ENCODE results near the gene TENT5D. TPM values are rescaled to one million over a fixed set of nuclear protein-coding genes. Genes with fewer than 3 reads are reported as not detected.
"Not testable (repeated sequence)": the region's sequence is repeated elsewhere in the genome, so short reads cannot be mapped to it uniquely, and the experiment has no call there.

Gene TENT5D
- polyA plus RNA-seq (2012; ENCODE audit: missing spikeins): not detected

DNA sequence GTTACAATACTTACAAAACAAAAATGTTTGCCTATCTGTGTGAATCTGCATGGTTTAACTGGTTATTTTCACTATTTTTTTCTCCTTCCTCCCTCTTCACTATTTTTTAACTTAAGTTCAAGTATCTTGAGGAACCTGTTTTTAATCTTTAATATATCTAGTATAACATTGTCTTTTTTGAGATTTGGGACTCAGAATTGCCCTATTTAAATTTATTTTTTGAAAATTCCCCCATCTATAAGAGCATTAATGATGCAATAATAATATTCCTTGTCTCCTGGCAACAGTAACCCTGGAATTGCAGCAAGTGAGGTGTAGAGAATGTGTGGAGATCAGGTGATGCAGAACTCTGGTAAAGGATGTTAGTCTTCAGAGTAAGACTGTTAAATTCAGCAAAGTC is at the start of gene TENT5D:
Gene TENT5D (plus strand): TSS at position 301 of the 400 bp plus-strand sequence. CDS start 22,093 bp downstream, outside the sequence.
- FAIRE-seq: no peak
- DNase-seq (ENCODE audit: insufficient read length): no peak
- TF ChIP-seq TAF1 (IDR thresholded peaks at IDR 0.05; ENCODE audit: borderline replicate concordance, low read depth, low read length) (no peak), POLR2AphosphoS5 (IDR thresholded peaks at IDR 0.05; ENCODE audit: low read depth, low read length) (no peak), POLR2A (IDR thresholded peaks at IDR 0.05; ENCODE audit: low read depth, low read length) (no peak)

DNA sequence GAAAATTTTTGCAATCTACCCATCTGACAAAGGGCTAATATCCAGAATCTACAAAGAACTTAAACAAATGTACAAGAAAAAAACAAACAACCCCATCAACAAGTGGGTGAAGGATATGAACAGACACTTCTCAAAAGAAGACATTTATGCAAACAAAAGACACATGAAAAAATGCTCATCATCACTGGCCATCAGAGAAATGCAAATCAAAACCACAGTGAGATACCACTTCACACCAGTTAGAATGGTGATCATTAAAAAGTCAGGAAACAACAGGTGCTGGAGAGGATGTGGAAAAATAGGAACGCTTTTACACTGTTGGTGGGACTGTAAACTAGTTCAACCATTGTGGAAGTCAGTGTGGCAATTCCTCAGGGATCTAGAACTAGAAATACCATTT is 34.6 kb upstream of the TENT5D start:
- DNase-seq (ENCODE audit: insufficient read length); FAIRE-seq: not testable (repeated sequence)

DNA sequence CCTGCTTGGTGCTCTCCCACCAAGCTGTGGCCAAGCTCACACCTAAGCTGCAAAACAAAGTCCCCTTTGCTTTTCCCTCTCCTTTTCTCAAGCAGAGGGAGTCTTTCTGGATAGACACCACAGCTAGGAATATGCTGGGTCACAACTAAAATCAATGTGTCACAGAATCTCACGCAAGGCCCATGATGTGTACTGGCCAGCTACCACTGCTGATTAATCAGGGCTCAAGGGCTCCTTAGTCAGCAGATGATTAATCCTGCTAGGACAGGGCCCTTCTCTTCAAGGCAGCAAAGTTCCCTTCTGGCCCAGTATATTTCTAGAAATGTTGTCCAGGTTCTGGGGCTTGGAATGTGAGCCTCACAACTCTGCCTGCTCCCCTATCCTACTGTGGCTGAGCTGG is 32.0 kb upstream of the TENT5D start:
- DNase-seq (ENCODE audit: insufficient read length) (no peak), FAIRE-seq (no peak)
- TF ChIP-seq POLR2AphosphoS5 (IDR thresholded peaks at IDR 0.05; ENCODE audit: low read depth, low read length) (no peak), POLR2A (IDR thresholded peaks at IDR 0.05; ENCODE audit: low read depth, low read length) (no peak), TAF1 (IDR thresholded peaks at IDR 0.05; ENCODE audit: borderline replicate concordance, low read depth, low read length) (no peak)

DNA sequence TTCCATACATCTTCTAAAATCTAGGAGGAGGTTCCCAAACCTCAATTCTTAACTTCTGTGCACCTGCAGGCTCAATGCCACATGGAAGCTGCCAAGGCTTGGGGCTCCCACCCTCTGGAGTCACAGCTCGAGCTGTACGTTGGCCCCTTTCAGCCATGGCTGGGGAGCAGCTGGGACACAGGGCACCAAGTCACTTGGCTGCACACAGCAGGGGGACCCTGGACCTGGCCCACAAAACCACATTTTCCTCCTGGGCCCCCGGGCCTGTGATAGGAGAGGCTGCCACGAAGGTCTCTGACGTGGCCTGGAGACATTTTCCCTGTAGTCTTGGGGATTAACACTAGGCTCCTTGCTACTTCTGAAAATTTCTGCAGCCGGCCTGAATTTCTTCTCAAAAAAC is 8.2 kb upstream of the TENT5D start:
- FAIRE-seq (no peak), DNase-seq (ENCODE audit: insufficient read length) (no peak)
- TF ChIP-seq POLR2A (IDR thresholded peaks at IDR 0.05; ENCODE audit: low read depth, low read length): no peak
- no peak for TF ChIP-seq POLR2AphosphoS5 (IDR thresholded peaks at IDR 0.05; ENCODE audit: low read depth, low read length)
- TF ChIP-seq TAF1 (IDR thresholded peaks at IDR 0.05; ENCODE audit: borderline replicate concordance, low read depth, low read length): no peak

DNA sequence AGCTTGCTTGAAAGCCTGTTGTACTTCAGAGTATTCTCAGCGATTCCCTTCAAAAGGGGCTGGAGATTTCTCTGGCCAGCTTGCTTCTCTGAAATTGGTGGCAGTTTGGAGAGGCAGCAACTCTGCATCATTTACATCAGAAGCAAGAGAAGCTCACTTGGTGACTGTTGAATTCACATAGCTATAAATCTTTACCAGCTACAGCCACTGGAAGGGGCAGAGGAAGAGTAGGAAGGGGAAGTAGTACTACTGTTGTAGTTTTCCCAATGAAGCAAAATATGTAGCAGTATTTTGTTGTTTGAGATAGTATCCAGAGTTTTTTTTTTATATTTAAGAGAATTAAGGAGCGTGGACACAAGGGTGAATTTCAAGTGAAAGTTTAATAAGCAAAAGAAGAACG is 2.8 kb downstream of the TENT5D start:
- TF ChIP-seq POLR2AphosphoS5 (IDR thresholded peaks at IDR 0.05; ENCODE audit: low read depth, low read length) (no peak), TAF1 (IDR thresholded peaks at IDR 0.05; ENCODE audit: borderline replicate concordance, low read depth, low read length) (no peak), POLR2A (IDR thresholded peaks at IDR 0.05; ENCODE audit: low read depth, low read length) (no peak)
- no peak for FAIRE-seq
- DNase-seq (ENCODE audit: insufficient read length): no peak

DNA sequence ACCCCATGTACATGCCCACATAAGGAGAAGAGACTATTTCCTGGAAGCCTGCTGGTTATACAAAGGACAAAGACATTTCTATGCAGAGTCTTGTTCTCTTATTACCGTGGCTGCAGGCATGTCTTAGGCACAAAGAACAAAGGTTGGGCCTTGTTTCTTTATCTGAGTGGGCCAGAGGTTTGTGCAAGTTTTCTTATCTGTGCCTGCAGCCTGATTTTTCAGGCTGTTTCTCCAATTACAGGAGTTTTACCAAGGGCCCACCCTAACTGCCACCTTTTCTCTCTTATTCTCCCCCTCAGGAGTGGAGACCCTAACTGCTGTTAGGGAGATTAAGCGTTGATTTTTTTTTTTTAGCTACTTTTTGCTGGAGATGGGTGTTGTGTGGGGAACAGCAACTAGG is 3.5 kb downstream of the TENT5D start:
- no peak for FAIRE-seq
- DNase-seq (ENCODE audit: insufficient read length): no peak
- TF ChIP-seq TAF1 (IDR thresholded peaks at IDR 0.05; ENCODE audit: borderline replicate concordance, low read depth, low read length) (no peak), POLR2AphosphoS5 (IDR thresholded peaks at IDR 0.05; ENCODE audit: low read depth, low read length) (no peak), POLR2A (IDR thresholded peaks at IDR 0.05; ENCODE audit: low read depth, low read length) (no peak)

DNA sequence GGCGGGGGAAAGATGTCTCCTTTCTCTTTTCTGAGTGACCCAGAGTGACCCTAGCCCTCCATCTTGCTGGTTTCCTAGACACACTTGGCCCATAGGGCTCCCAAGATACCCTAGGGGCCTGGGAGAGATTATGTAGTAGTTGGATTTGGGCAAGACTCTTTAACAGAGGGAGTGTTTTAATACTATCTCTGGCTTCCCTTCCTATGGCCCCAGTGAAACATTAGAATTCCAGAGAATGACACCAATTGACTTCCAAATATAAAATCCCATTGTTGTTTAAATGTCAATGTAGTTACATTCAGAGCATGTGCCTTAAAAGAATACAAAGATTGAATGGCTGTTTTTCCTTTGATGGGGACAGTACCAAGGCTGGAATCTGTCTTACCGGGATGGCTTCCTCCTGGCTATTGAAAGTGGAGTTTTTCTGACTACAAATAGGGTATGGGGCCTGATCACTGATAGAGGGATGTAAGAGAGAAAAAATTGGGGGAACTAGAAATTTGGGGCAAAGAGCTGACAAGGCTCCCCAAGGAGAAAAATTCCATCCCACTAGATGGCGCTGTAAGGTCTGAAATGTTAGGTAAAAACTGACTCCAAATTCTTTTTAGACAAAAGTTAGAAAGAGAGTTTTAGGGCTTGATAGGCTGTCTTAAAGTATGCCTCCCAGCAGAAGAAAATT is 10.7 kb downstream of the TENT5D start:
- TF ChIP-seq POLR2A (IDR thresholded peaks at IDR 0.05; ENCODE audit: low read depth, low read length) (no peak), POLR2AphosphoS5 (IDR thresholded peaks at IDR 0.05; ENCODE audit: low read depth, low read length) (no peak), TAF1 (IDR thresholded peaks at IDR 0.05; ENCODE audit: borderline replicate concordance, low read depth, low read length) (no peak)
- DNase-seq (ENCODE audit: insufficient read length) (no peak), FAIRE-seq (no peak)

DNA sequence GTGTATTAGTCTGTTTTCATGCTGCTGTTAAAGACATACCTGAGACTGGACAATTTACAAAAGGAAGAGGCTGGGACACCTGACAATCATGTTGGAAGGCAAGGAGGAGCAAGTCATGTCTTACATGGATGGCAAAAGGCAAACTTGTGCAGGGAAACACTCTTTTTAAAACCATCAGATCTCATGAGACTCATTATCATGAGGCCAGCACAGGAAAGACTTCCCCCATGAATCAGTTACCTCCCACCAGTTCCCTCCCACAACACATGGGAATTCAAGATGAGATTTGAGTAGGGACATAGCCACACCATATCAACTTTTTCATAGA is 11.2 kb downstream of the TENT5D start:
- TF ChIP-seq TAF1 (IDR thresholded peaks at IDR 0.05; ENCODE audit: borderline replicate concordance, low read depth, low read length): no peak
- no peak for TF ChIP-seq POLR2AphosphoS5 (IDR thresholded peaks at IDR 0.05; ENCODE audit: low read depth, low read length)
- TF ChIP-seq POLR2A (IDR thresholded peaks at IDR 0.05; ENCODE audit: low read depth, low read length): no peak
- FAIRE-seq: no peak

DNA sequence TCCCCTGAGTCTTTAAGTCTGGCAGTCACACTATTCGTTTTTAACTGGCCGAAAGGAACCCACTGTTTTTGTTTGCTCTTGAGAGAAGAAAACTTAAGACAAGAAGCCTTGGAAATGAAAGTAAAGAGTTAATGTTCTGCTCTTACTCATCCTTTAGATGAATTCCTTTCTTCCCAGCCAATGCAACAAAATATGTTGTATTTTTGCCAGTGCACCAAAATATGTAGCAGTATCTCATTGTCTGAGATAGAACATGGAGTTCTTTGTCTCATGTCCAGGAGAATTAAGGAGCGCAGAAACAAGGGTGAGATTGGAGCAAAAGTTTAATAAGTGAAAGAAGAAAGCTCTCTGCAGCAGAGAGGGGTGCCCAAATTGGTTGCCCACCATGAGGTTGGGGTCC is 12.2 kb downstream of the TENT5D start:
- DNase-seq (ENCODE audit: insufficient read length): no peak
- FAIRE-seq: no peak
- TF ChIP-seq POLR2AphosphoS5 (IDR thresholded peaks at IDR 0.05; ENCODE audit: low read depth, low read length) (no peak), TAF1 (IDR thresholded peaks at IDR 0.05; ENCODE audit: borderline replicate concordance, low read depth, low read length) (no peak), POLR2A (IDR thresholded peaks at IDR 0.05; ENCODE audit: low read depth, low read length) (no peak)

More for the DNA sequence above, 11.2 kb downstream of the TENT5D start:
- DNase-seq (ENCODE audit: insufficient read length): no peak

DNA sequence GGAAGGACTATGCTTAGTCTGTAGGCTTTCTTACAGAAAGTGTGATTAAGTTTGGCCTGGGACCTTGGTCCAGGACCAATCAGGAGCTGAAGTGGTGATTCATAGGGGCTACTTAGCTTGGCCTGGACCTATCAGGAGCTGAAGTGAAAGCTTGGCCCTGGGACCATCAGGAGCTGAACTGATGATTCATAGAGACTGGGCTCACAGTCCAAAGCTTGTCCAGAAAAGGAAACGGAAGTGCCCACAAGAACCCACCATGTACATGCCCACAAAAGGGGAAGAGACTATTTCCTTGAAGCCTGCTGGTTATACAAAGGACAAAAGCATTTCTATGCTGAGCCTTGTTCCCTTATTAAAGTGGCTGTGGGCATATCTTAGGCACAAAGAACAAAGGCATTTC is 12.6 kb downstream of the TENT5D start:
- no peak for DNase-seq (ENCODE audit: insufficient read length)
- no peak for FAIRE-seq
- TF ChIP-seq POLR2A (IDR thresholded peaks at IDR 0.05; ENCODE audit: low read depth, low read length): no peak
- no peak for TF ChIP-seq POLR2AphosphoS5 (IDR thresholded peaks at IDR 0.05; ENCODE audit: low read depth, low read length)
- TF ChIP-seq TAF1 (IDR thresholded peaks at IDR 0.05; ENCODE audit: borderline replicate concordance, low read depth, low read length): no peak

DNA sequence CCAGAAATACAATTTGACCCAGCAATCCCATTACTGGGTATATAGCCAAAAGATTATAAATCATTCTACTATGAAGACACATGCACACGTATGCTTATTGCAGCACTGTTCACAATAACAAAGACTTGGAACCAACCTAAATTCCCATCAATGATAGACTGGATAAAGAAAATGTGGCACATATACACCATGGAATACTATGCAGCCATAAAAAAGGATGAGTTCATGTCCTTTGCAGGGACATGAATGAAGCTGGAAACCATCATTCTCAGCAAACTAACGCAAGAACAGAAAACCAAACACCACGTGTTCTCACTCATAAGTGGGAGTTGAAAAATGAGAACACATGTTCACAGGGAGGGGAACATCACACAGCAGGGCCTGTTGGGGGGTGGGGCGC is 47.9 kb downstream of the TENT5D start:
- DNase-seq (ENCODE audit: insufficient read length); FAIRE-seq: not testable (repeated sequence)

DNA sequence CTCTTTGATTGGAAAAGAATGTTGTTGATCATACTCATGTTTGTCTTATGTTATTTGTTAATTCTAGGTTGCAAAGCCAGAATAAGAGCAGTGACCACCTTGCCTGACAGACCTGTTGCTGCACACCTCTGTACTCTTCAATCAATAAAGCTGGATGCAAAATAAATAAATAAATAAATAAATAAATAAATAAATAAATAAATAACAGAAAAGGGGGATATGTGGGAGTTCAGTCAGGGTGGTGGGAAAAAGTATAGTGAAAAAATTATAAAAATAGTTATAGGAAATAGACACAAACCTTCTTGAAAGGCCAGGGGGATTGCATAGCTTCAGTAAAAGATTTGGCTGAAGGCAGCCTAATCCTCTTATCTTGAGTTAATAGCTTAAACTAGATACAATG is 51.3 kb downstream of the TENT5D start:
- no peak for TF ChIP-seq TAF1 (IDR thresholded peaks at IDR 0.05; ENCODE audit: borderline replicate concordance, low read depth, low read length)
- TF ChIP-seq POLR2A (IDR thresholded peaks at IDR 0.05; ENCODE audit: low read depth, low read length): no peak
- TF ChIP-seq POLR2AphosphoS5 (IDR thresholded peaks at IDR 0.05; ENCODE audit: low read depth, low read length): no peak
- FAIRE-seq (no peak), DNase-seq (ENCODE audit: insufficient read length) (no peak)

DNA sequence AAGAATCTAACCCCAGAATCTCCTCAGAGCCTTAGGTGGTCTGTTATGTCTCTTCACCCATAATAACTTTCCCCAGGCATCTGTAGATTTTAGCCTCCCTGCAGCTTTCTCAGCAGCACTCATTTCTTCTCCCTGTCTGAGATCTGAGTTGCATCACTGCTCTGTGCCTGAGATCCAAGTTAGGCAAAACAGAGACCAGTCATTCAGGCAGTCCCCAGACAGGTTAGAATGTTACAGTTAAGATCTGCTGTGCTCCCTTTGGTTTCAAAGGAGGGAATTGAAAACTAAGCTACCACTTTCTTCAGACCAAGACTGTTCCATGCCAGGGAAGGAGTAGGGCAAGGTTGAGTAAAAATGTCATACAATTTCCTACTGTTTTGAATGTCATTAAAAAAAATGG is 65.3 kb downstream of the TENT5D start:
- FAIRE-seq (no peak), DNase-seq (ENCODE audit: insufficient read length) (no peak)
- TF ChIP-seq POLR2A (IDR thresholded peaks at IDR 0.05; ENCODE audit: low read depth, low read length): no peak
- no peak for TF ChIP-seq TAF1 (IDR thresholded peaks at IDR 0.05; ENCODE audit: borderline replicate concordance, low read depth, low read length)
- no peak for TF ChIP-seq POLR2AphosphoS5 (IDR thresholded peaks at IDR 0.05; ENCODE audit: low read depth, low read length)
